ENCODE data around the gene DIS3L2. TPM values are rescaled to one million over a fixed set of nuclear protein-coding genes. Genes with fewer than 3 reads are reported as not detected.

The DIS3L2 gene
- total and polyA plus RNA-seq, 2 experiments from 2014 or later: 9.3 to 15.6 TPM

- in situ Hi-C loops (cut with MboI): no loop called here
- TF ChIP-seq EZH2 (IDR thresholded peaks at IDR 0.05; ENCODE audit: insufficient read depth, poor library complexity, severe bottlenecking) (no peak), EZH2phosphoT487 (IDR thresholded peaks at IDR 0.05; ENCODE audit: insufficient read depth, low read depth) (no peak)
- no peak for DNase-seq
- WGBS, 2 experiments (ENCODE audit: low coverage in 1 of 2, low lambda C conversion rate in 2 of 2, missing lambda C conversion rate in 2 of 2): 95 to 100% methylated on average over 2 of the region's 2 CpGs
- Histone ChIP-seq H3K4me2 (ENCODE audit: unreplicated experiment) (no peak overlapping the region), H3K4me1 (ENCODE audit: insufficient read depth) (peaks cover 13% of the 10 kb centered on the region), H3K27me3 (replicated peaks; ENCODE audit: insufficient read depth) (no peaks in the 10 kb centered on the region), H3K9me3 (ENCODE audit: low read depth) (no peaks in the 10 kb centered on the region), H3K27ac (no peak overlapping the region), H3K79me2 (ENCODE audit: insufficient read depth) (no peaks in the 10 kb centered on the region), H3K9me2 (ENCODE audit: insufficient read depth) (no peaks in the 10 kb centered on the region), H2AFZ (no peak overlapping the region), H3F3A (ENCODE audit: insufficient read depth) (0 out of 2 replicates have a peak, but pooled peaks cover 11% of the 10 kb centered on the region), H4K20me1 (ENCODE audit: insufficient read depth) (no peaks in the 10 kb centered on the region), H3K4me3 (no peak overlapping the region), H3K9ac (no peak overlapping the region), H3K36me3 (ENCODE audit: low read depth) (no peaks in the 10 kb centered on the region)
Measured at GRCh38 chr2:232200195-232200594, 238.7 kb downstream of the DIS3L2 start.

GRCh38 chr2:232203166-232203891 lies 241.8 kb downstream of the DIS3L2 start:
- no peak overlapping the region for H3K27ac ChIP-seq
- no peak overlapping the region for H3K9ac ChIP-seq
- H3K9me3 ChIP-seq (ENCODE audit: low read depth): no peaks in the 10 kb centered on the region
- H3K36me3 ChIP-seq (ENCODE audit: low read depth): no peaks in the 10 kb centered on the region
- no peaks in the 10 kb centered on the region for H3K9me2 ChIP-seq (ENCODE audit: insufficient read depth)
- 74 to 75% methylated on average over 5 of the region's 5 CpGs for whole genome bisulfite sequencing, 2 experiments (ENCODE audit: low coverage in 1 of 2, low lambda C conversion rate in 2 of 2, missing lambda C conversion rate in 2 of 2)
- peaks cover 13% of the 10 kb centered on the region for H3K4me1 ChIP-seq (ENCODE audit: insufficient read depth)
- H3K4me3 ChIP-seq: no peak overlapping the region
- H4K20me1 ChIP-seq (ENCODE audit: insufficient read depth): no peaks in the 10 kb centered on the region
- in situ Hi-C loops (cut with MboI): no loop called here
- H2AFZ ChIP-seq: no peak overlapping the region
- H3K27me3 ChIP-seq (replicated peaks; ENCODE audit: insufficient read depth): no peaks in the 10 kb centered on the region
- H3K79me2 ChIP-seq (ENCODE audit: insufficient read depth): no peaks in the 10 kb centered on the region
- no peak for DNase-seq
- TF ChIP-seq EZH2phosphoT487 (IDR thresholded peaks at IDR 0.05; ENCODE audit: insufficient read depth, low read depth): no peak
- TF ChIP-seq EZH2 (IDR thresholded peaks at IDR 0.05; ENCODE audit: insufficient read depth, poor library complexity, severe bottlenecking): no peak
- H3F3A ChIP-seq (ENCODE audit: insufficient read depth): 0 out of 2 replicates have a peak, but pooled peaks cover 11% of the 10 kb centered on the region
- no peak overlapping the region for H3K4me2 ChIP-seq (ENCODE audit: unreplicated experiment)

GRCh38 chr2:232203936-232204335 lies 242.4 kb downstream of the DIS3L2 start:
- in situ Hi-C loops (cut with MboI): no loop called here

GRCh38 chr2:232204457-232204931 lies 243.0 kb downstream of the DIS3L2 start:
- no peak overlapping the region for H3K9ac ChIP-seq
- no peaks in the 10 kb centered on the region for H3K9me3 ChIP-seq (ENCODE audit: low read depth)
- no peak overlapping the region for H3K27ac ChIP-seq
- H3K27me3 ChIP-seq (replicated peaks; ENCODE audit: insufficient read depth): no peaks in the 10 kb centered on the region
- in situ Hi-C loops (cut with MboI): no loop called here
- H2AFZ ChIP-seq: no peak overlapping the region
- TF ChIP-seq EZH2 (IDR thresholded peaks at IDR 0.05; ENCODE audit: insufficient read depth, poor library complexity, severe bottlenecking) (no peak), EZH2phosphoT487 (IDR thresholded peaks at IDR 0.05; ENCODE audit: insufficient read depth, low read depth) (no peak)
- H3K4me2 ChIP-seq (ENCODE audit: unreplicated experiment): no peak overlapping the region
- 4 to 16% methylated on average over 9 of the region's 9 CpGs for WGBS, 2 experiments (ENCODE audit: low coverage in 1 of 2, low lambda C conversion rate in 2 of 2, missing lambda C conversion rate in 2 of 2)
- peak; percentile 53 for DNase-seq
- no peaks in the 10 kb centered on the region for H3K36me3 ChIP-seq (ENCODE audit: low read depth)
- H3K4me1 ChIP-seq (ENCODE audit: insufficient read depth): peaks cover 13% of the 10 kb centered on the region
- H3K9me2 ChIP-seq (ENCODE audit: insufficient read depth): no peaks in the 10 kb centered on the region
- no peaks in the 10 kb centered on the region for H3K79me2 ChIP-seq (ENCODE audit: insufficient read depth)
- H4K20me1 ChIP-seq (ENCODE audit: insufficient read depth): no peaks in the 10 kb centered on the region
- H3F3A ChIP-seq (ENCODE audit: insufficient read depth): 0 out of 2 replicates have a peak, but pooled peaks cover 11% of the 10 kb centered on the region
- H3K4me3 ChIP-seq: no peak overlapping the region

More at GRCh38 chr2:232203936-232204335, 242.4 kb downstream of the DIS3L2 start:
- H3K79me2 ChIP-seq (ENCODE audit: insufficient read depth): no peaks in the 10 kb centered on the region
- 0 out of 2 replicates have a peak, but pooled peaks cover 11% of the 10 kb centered on the region for H3F3A ChIP-seq (ENCODE audit: insufficient read depth)
- WGBS, 2 experiments (ENCODE audit: low coverage in 1 of 2, low lambda C conversion rate in 2 of 2, missing lambda C conversion rate in 2 of 2): 75 to 78% methylated on average over 5 of the region's 5 CpGs
- peaks cover 13% of the 10 kb centered on the region for H3K4me1 ChIP-seq (ENCODE audit: insufficient read depth)
- H2AFZ ChIP-seq: no peak overlapping the region
- no peaks in the 10 kb centered on the region for H4K20me1 ChIP-seq (ENCODE audit: insufficient read depth)
- DNase-seq: peak; percentile 14
- no peaks in the 10 kb centered on the region for H3K36me3 ChIP-seq (ENCODE audit: low read depth)
- H3K4me2 ChIP-seq (ENCODE audit: unreplicated experiment): no peak overlapping the region
- H3K27me3 ChIP-seq (replicated peaks; ENCODE audit: insufficient read depth): no peaks in the 10 kb centered on the region
- TF ChIP-seq EZH2 (IDR thresholded peaks at IDR 0.05; ENCODE audit: insufficient read depth, poor library complexity, severe bottlenecking) (no peak), EZH2phosphoT487 (IDR thresholded peaks at IDR 0.05; ENCODE audit: insufficient read depth, low read depth) (no peak)
- H3K9me3 ChIP-seq (ENCODE audit: low read depth): no peaks in the 10 kb centered on the region
- H3K4me3 ChIP-seq: no peak overlapping the region
- H3K27ac ChIP-seq: no peak overlapping the region
- H3K9me2 ChIP-seq (ENCODE audit: insufficient read depth): no peaks in the 10 kb centered on the region
- H3K9ac ChIP-seq: no peak overlapping the region
